Measurements from ENCODE around the gene PIR.

DNA sequence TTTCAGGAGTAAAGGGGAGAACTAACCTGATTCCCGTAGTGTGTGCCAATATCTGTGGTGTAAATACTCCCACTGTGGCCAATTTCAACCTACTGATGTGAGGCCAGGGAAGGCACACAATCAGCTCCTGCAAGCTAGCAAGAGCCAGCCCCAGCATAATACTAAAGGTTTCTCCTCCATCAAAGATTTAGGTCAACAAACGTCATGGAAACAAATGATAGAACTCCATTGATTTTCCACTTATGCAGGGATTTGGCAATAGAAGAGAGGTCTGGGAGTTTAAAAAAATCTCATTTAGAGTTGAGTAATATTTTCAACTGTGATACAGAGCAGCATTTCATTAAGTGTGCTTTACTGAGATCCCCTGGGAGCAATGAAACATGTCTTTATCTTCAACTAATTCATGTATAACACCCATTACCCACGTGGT, 93.2 kb downstream of the PIR start:
- TF ChIP-seq CTCF (IDR thresholded peaks at IDR 0.05): no peak
- no peak for TF ChIP-seq POLR2A (IDR thresholded peaks at IDR 0.05)
